ENCODE data around the gene PAPPA.

PAPPA gene

DNA sequence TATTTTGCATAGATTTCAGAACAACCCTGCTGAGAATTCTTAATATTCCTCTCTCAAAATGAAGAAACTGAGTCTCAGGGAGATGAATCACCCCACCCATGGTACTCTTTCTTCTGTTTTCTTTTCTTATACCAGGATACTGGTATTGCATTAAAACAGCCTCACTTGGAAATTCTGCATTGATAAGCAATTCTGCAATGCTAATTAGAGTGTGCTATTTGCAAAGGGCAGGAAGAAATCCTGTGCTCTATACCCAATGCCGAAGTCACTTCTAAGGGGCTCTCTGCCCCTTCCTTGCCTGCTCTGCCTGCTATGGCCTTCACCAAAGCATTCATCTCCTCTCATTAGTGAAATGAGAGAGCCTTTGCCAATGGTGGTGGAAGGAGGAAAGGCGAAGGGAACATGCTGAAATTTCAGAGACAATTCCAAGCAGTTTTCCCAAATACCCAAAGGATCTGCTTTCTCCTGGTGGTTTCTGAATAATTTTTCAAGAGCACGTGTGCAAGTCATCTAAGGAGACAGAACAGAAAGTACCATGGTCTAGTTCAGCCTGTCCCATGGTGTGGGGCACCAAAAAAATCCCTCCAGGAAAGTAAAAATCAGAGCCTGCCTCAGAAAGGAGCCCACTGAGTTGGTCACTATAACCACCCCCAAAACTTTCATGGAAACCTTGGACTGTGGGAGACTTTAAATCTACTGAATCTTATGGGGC lies 156.5 kb downstream of the PAPPA start:
- no peak for DNase-seq (ENCODE audit: extremely low read depth in 1 of 2, low read depth in 1 of 2)

DNA sequence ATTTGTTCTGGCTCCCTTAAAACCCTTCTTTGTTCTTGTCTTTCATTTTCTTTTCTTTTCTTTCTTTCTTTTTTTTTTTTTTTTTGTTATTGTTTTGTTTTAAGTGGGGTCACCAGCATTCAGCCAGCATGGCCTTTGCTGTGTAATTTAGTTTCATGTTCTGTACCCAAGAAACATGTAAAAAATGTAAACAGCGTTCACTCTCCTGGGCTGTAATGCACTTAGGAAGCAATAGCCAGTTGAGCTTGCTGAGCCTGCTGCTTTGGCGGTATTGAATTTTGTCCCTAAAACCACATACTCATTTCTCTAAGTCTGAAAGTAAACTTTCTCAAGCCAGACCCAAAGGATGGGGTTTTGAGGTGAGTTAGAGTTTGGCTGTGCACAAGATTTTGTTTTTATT lies 158.6 kb downstream of the PAPPA start:
- no peak for DNase-seq (ENCODE audit: extremely low read depth in 1 of 2, low read depth in 1 of 2)

DNA sequence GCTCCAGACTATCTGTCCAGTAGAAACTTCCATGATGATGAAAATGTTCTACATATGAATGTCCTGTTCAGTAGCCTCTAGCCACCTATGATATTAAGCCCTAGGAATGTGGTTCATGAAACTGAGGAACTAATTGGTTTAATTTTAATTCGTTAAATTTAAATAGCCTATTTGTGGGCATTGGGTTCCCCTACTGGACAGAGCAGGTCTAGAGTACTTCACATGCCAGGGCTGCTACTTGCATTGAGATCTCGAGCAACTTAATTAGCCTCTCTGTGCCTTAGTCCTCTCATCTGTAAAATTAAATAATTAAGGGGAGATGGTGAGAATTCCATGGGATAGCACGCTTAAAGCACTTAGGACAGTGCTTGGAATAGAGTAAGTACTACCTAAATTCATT lies 160.0 kb downstream of the PAPPA start:
- DNase-seq (ENCODE audit: extremely low read depth in 1 of 2, low read depth in 1 of 2) = no peak

DNA sequence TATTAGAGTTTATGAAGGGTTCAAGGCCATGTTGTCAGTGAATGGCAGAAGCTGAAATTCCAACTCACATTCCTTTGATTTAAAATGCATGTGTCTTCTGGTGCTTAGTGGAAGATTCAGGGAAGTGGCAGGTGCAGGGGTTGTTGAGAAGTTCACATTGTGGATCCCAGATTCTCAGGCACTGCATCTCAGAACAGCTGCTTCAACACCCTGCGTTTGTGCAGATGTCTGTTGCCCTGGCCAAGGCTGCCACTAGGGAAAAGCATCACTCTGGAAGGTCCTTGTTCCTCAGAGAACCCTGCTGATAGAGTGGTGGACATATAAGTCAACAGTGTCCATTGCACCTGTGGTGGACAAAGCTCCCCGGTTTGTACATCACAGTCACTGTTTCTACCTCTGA lies 162.7 kb downstream of the PAPPA start:
- no peak for DNase-seq (ENCODE audit: extremely low read depth in 1 of 2, low read depth in 1 of 2)

DNA sequence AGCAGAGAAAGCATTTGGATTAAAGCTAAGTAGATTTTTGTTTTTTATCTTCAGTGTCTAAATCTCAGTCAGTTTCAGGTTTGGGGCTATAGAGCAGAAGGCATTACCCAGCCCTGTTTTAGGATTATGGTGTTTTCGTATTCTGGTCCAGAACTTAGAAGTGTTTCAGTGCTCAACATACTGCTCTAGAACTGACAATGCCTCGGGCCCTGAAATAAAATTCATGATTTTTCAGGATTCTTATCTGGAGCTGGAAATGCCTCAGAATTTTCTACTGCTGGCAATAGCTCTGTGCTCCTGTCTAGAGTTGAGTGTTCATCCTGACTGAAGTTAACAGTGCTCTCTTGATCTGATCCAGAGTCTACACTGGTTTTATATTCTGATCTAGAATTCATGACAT lies 163.9 kb downstream of the PAPPA start:
- DNase-seq (ENCODE audit: extremely low read depth in 1 of 2, low read depth in 1 of 2) = no peak

DNA sequence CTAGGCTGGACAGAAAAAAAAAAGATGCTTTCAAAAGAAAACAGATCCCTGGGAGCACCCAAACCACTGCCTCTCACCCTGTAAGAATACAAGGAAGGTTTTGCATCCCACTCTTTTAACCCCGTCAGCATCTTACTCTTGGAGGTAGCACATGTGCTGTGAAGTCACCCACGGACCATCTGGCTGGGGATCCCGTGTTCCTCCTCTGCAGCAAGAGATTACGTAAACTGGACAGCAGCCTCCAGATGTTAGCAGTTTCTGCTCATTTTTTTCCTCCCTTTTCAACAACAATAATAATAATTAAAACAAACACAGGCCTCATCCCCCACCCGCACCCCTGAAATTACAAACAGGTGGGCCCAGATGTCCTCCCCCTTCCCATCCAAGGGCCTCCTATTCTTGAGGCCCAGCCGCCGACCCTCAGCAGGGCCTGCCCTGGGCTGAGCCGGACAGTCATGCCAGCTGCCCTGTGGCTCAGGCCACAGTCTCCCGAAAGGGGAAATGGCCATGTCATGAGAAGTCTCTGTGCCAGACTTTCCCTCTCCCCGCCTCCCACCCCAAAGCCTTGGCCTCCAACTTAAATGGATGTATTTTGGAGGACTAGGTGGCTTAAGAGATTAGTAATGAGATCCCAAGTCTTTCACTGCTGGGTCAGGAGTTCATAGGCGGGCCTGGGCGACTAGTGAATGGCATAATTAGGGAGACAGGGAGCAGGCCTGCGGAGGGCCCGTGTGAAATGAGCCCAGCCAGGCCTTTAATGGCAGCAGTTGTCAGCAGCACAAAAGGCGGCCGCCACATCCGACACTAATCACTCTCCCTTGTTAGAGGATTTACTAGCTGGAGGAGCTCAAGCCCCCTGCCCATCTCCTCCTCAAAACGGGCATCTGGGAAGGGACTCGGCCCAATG lies 165.1 kb downstream of the PAPPA start:
- DNase-seq (ENCODE audit: extremely low read depth in 1 of 2, low read depth in 1 of 2) = no peak

DNA sequence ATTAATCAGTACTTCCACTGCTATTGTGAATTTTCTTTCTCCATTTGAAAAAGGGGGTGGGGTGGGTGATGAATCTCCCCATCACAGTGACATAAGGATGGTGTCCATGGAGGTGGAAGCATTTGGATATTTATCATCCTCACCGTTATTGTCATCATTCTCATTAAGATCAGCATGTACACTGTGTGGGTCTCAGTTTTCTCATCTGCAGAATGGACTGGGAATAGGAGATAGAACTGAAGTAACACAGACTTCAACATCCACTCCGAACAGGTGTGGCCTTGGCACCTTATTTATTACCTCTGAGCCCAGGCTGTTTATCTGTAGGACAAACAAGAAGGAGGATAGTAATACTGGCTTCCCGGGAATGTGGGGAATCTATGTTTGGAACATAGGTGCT lies 165.9 kb downstream of the PAPPA start:
- no peak for DNase-seq (ENCODE audit: extremely low read depth in 1 of 2, low read depth in 1 of 2)

DNA sequence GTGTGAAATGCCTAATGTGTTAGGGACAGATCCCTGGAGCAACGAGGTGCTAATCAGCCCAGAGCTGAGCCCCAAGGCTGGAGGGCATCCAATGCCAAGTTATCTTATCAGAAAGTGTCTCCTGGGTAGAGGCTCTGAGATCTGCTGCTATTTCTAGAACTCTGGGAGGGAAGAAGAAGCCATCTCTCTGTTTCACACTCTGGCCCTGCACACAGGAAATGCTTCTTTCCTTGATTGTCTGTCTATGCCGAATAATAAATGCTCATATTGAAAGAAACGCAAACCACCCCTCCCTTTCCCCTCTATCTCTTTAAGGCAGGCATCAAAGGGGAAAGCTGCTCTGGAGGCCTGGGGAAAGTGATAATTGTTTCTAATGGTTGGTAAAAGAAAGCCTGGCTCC lies 166.7 kb downstream of the PAPPA start:
- DNase-seq (ENCODE audit: extremely low read depth in 1 of 2, low read depth in 1 of 2) = no peak

DNA sequence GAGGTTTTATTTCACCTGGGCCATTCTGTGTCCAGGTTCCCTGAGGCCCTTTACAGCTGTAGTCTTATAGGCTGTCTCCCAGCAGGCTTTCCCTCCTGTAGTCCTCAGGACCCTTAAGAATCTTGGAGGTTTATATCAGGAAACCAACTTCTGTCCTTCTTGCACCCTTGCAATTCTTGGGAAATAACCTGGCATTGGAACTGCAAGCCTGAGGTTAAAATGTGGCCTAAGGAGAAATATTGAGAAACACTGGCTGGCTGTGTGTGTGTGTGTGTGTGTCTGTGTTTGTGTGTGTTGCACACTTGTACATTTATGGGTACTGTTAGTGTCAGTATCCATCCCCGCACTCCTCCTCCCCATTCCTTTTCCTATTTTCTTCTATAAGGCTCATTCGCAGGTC lies 168.9 kb downstream of the PAPPA start:
- no peak for DNase-seq (ENCODE audit: extremely low read depth in 1 of 2, low read depth in 1 of 2)

DNA sequence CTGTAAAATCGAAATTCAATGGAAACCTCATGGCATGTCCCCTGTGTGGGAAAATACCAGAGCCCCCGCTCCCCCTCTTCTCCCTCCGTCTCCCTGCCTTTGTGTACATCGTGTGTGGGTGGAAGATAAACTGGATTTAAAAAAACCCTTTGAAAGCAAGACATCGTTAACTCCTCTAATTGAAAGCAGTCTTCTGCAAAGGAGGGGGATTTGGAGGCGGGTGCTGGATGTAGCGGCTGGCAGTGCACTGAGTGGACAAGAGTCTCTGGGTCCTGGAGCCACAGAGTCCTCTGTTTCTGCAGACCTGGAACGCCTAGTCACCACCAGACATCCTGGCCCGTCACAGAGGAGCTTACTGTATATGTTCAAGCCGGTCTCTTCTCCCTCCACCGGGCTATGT lies 169.4 kb downstream of the PAPPA start:
- no peak for DNase-seq (ENCODE audit: extremely low read depth in 1 of 2, low read depth in 1 of 2)

DNA sequence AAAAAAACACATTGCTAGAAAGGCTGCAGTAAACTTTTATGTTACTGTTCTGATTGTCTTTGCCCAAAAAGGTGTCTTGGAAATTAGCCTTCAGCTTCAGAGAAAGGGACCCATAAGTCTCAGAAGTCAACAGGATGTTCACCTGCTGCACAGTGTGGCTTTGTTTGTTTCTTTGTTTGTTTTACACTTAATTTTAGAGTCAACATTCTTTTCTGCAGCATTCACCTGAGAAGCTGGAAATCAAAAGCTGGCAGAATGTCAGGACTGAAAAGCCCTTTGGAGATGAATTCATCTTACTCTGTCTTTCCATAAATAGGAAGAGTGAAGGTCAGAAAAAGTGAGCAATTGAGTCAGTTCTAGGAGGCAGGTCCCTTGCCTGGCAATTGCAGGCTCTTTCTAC lies 170.0 kb downstream of the PAPPA start:
- no peak for DNase-seq (ENCODE audit: extremely low read depth in 1 of 2, low read depth in 1 of 2)

DNA sequence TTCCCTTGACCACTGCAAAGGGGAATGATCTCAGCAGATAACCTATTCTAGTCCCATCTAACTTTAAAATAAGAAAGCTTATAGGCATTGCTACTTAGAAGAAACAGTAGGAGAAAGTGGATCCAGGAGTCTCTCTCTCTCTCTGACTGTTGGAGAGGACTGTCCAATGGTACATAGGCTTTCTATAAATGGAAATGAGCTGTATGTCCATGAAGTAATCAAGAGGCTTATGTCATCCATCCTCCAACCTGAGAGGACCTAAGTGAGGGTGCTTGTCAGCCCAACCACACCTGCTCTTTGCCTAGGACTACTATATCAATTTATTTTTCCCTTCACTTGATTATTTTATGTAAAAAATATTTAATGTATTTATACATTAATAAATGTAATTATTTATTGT lies 172.3 kb downstream of the PAPPA start:
- DNase-seq (ENCODE audit: extremely low read depth in 1 of 2, low read depth in 1 of 2) = no peak

DNA sequence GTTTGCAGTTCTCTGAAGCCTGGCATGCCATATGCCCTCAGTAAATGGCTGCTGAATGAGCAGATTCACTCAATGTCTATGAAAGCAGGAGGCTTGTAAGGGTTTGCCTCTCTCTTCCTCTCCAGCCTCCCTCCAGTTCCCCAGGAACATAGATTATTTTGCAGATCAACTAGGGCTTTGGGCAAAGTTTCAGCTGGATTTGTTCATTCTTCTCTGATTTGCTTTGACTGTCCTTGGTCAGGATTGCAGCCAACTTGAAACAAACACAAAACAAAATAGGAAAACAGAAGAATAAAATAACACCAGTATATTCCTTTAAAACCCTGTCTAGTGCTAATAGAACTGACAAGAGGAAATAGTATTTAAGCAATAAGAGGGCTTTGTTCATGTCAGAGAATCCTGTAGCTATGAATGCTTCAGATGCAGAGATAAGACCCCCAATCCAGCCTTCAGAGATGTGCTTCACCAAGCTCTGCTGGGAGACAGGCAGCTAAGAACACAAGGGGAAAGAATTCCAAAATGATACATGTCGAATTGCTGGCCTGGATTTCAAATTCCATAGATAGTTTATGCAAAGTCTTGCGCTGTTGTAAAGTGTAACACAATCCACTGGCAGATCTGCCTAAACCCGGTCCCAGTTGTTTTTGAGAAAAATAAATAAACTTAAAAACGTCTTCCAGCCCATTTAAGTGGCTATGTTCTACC lies 174.3 kb downstream of the PAPPA start:
- DNase-seq (ENCODE audit: extremely low read depth in 1 of 2, low read depth in 1 of 2) = no peak

DNA sequence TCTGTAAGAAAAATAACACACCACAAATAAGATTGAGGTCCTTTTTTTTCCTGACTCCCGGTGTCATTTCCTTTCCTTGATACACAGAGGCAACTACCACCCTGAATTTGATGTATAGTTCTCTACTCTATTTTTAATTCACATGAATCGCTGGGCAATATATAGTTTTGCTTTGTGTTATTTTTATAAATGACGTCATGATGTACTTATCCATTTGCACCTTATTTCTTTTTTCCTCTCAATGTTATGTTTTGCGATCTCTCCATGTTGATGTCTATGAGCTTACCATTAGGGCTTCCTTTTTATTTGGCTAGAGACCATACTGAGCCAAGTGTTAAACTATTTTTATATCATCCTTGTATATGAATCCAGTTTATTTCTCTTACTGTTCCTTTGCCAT lies 175.9 kb downstream of the PAPPA start:
- no peak for DNase-seq (ENCODE audit: extremely low read depth in 1 of 2, low read depth in 1 of 2)

DNA sequence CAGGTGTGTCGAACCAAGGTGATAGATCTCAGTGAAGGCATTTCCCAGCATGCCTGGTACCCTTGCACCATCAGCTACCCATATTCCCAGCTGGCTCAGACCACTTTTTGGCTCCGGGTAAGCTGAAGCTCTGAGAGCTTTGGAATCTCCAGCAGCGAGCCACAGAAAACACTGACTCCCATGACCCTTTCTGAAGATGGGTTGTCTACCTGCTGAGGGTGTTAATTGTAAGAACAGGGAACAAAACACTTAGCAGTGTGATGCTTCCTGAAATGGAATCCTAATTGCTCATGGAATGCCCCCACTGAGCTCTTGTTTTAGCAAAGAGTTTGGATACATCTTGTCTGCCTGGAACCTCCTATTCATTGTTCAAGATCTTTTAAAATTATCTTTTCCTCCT lies 177.7 kb downstream of the PAPPA start:
- no peak for DNase-seq (ENCODE audit: extremely low read depth in 1 of 2, low read depth in 1 of 2)

DNA sequence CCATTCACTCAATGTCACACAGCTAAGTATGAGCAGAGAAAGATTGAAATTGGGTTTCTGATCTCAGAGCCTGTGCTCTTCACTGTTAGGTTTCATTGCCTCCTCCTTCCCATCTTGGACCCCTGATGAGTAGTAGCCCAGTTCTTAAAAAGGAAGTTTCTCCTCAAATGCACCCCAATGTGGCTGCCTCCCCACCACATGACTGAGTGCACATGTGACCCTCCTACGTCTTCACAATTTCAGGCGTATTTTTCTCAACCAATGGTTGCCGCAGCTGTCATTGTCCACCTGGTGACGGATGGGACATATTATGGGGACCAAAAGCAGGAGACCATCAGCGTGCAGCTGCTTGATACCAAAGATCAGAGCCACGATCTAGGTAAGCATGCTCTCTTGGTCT lies 178.5 kb downstream of the PAPPA start:
- DNase-seq (ENCODE audit: extremely low read depth in 1 of 2, low read depth in 1 of 2) = no peak

DNA sequence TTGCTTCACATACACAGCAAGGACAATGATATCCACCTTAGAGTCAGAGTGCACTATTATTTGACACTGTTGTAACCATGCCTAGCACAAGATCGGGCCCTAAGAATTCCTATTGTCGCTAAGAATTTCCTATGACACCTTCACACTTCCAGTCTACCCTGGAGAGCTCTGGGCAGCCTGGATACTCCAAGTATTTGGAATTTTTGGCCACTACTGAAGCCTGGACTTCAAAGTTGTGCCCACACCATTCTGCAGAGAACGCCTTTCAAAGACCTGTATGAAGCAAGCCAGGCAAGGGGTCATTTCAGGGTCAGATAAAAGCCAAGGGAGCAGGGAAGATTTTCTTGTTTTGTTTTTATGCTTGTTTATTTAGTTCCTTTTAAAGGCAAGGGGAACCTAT lies 179.7 kb downstream of the PAPPA start:
- no peak for DNase-seq (ENCODE audit: extremely low read depth in 1 of 2, low read depth in 1 of 2)

DNA sequence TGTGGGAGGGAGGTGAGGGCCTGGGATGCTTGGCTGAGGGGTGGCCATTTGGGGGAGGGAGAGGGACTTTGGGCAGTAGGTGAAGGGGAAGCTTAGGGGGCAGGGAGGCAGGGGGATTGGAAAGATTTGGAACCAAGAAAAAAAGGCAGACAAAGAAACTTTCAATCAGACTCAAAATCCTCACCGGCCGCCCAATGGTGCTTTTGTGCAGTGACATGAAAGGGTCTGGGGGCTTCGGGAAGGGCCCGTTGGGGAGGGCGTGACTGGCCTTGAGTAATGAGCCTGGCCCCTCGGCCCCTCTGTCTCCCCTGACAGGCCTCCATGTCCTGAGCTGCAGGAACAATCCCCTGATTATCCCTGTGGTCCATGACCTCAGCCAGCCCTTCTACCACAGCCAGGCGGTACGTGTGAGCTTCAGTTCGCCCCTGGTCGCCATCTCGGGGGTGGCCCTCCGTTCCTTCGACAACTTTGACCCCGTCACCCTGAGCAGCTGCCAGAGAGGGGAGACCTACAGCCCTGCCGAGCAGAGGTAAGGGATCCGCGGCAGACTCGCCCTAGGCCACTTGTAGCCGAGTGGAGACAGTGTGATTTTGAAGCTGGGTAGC lies 181.1 kb downstream of the PAPPA start:
- no peak for DNase-seq (ENCODE audit: extremely low read depth in 1 of 2, low read depth in 1 of 2)

DNA sequence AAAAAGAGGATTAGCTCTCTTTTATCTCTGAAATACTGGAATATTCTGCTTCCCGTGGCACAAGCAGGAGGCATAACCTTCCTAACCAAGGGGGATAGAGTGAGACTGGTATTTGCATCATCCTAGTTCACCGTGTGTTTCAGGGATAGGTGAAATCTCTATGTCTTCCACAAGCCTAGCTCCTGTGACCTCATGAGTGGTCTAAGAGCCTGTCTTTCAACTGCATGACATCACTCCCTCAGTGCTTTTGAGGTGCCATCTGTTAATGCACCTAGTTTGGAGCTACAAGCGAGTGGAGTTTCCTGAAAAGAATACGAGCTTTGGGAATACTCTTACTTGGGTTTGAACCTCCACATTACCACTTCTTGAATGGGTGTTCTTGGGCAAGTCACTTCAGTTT lies 181.8 kb downstream of the PAPPA start:
- no peak for DNase-seq (ENCODE audit: extremely low read depth in 1 of 2, low read depth in 1 of 2)

DNA sequence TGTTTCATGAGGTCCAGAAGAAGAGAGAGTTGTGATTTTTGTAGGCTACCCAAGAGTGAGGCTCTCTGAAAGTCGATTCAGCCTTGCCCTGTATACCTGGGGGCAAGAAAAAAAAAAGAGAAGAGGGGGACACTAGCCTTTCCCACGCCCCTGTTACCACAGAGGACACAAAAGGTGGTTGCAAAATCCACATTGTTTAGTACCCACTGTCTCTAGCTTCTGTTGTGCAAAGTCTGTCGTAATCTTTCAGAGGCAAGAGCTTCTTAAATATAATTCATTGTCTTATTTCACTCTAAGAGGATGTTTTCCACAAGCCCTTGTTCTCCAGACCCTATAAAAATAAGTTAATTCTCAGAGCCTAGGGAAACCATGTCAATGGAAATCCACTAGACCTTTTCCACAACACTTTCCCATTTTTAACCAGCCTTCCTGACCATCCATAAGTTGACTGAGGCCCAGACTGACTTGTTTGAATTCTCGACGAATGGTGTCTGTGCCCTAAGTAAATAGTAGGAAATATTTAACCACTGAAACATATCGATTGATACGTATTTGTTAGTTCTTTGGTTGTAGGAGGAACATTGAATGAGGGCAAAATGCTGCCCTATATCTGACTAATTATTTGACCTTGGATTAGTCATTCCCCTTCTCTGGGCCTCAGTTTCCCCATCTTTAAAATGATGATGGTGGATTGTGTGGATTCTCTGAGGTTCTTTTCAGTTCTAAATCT lies 182.7 kb downstream of the PAPPA start:
- no peak for DNase-seq (ENCODE audit: extremely low read depth in 1 of 2, low read depth in 1 of 2)

DNA sequence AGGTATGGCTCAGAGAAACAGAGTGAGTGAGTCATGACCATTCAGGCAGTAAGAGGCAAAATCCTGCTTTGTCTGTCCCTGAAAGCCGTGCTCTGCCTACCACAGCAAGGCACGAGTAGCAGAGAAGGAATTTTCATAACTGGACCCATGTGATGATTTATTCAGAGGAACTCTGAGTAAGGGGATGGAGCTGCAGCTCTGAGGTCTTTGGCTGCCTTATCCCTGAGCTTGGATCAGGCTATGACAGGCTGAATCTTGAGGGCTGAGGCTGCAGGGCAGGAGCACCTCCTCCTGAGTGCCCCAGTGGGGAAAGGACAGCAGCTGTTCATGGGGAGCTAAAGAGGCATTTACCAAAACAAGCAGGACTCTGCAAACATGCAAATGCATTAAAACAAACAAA lies 183.4 kb downstream of the PAPPA start:
- no peak for DNase-seq (ENCODE audit: extremely low read depth in 1 of 2, low read depth in 1 of 2)

Data from activated CD8-positive, alpha-beta memory T cell treated with anti-CD3 and anti-CD28 coated beads for 1 hour (primary cell).